Right hindlimb (tissue), 1 donor: Measurements from ENCODE around the gene TEAD1.

Experiments
- DNase-seq: peaks from one replicate; pipeline ENCODE4 v3.0.0-alpha.2; 2018

TEAD1 gene

DNA sequence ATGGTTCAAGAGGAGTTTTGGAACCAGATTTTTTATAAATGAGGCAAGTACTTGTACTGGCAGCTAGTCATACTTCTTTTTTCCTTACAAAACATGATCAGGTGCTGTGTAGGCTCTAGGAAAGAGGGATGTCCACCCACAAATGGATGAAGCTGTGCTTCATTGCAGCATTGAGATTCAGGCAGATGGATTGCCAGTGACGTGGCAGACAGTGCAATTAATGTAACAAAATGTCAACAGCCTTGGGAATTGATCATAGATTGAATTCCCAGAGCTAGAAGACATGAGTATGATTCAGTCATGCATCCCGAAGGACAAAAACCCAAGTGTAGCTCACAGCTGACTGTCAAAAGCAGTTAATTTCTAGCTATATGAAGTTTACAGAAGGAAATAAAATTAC, 235.7 kb downstream of the TEAD1 start:
- DNase-seq, result no peak

GRCh38 chr11:12914400-12914912, 240.2 kb downstream of the TEAD1 start:
- DNase-seq, result peak; percentile 86

- no peak for DNase-seq
Measured at GRCh38 chr11:12915093-12915492, 240.9 kb downstream of the TEAD1 start.

DNA sequence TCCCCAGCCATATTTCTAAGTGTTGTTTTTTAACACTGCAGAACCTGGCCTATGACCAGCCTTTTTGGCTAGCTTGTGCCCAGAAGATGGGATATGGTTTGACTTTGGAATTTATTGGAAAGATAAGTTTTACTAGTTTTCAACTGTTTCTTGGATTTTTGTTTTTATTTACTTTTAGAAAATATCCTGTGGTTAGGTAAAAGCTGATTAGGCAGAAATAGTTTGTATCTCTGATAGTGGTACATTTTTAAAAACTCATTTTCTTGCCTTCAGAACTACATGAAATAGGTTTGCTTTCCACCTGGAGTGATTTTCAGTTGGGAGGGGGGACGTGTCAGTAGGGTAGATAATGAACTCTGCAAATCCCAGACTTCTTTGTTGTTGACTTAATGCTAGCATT, 243.6 kb downstream of the TEAD1 start:
- DNase-seq, result no peak

GRCh38 chr11:12918667-12919066, 244.4 kb downstream of the TEAD1 start:
- DNase-seq, result no peak

DNA sequence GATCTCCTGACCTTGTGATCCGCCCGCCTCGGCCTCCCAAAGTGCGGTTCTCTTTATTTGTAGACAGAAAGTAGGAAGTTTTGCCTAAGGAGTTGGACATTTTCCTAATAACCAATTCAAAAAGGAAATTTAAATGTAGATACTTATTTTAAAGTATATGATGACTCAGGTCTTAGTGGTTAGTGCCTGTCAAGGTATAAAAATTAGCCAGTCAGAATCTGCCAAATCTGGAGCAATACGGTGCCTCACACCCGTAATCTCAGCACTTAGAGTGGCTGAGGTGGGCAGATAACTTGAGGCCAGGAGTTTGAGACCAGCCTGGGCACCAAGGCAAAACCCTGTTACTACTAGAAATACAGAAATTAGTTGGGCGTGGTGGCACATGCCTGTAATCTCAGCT, 248.2 kb downstream of the TEAD1 start:
- DNase-seq, result no peak

DNA sequence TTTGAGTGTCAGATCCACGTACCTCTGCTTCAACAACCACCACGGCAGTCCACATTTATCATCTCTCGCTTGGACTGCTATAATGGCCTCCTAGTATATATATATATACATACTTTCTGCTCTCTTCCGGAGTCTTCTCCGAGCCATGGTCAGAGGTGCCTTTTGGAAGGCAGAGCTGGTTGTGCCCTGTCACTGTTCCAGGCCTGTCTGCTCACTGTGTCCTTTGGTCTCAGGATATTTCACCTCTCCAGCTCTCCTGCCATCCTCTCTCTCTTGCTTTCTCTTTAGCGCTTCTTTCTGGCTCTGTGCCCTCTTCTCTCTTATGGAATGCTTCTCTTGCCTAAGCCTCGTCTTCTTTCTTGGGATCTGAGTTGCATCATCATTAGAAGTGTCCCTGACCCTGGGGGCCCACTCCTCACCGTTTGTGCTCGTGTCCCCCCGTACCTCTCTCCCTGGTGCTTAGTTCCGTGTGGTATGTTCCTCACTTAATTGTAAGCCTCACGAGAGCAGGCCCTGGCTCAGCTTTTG, 248.8 kb downstream of the TEAD1 start:
- no peak for DNase-seq

DNA sequence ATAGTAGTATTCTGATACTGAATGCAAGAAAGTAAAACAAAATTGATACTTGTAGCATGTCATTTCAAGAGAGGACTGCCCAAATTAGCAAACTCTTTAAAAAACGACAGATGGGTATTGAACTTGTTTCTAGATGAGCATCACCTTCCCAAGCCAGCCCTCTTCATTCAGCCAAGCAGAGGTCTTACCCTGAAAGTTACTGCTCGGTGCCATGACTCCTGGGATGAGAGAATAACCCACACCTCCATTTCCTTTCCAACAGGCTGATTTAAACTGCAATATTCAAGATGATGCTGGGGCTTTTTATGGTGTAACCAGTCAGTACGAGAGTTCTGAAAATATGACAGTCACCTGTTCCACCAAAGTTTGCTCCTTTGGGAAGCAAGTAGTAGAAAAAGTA, 250.4 kb downstream of the TEAD1 start:
- no peak for DNase-seq

- DNase-seq, result no peak
Measured at GRCh38 chr11:12925520-12925919, 251.3 kb downstream of the TEAD1 start.

GRCh38 chr11:12927221-12927620, 253.0 kb downstream of the TEAD1 start:
- DNase-seq, result no peak

GRCh38 chr11:12927886-12928285, 253.7 kb downstream of the TEAD1 start:
- DNase-seq, result no peak

- DNase-seq, result no peak
Measured at GRCh38 chr11:12930850-12931249, 256.6 kb downstream of the TEAD1 start.

DNA sequence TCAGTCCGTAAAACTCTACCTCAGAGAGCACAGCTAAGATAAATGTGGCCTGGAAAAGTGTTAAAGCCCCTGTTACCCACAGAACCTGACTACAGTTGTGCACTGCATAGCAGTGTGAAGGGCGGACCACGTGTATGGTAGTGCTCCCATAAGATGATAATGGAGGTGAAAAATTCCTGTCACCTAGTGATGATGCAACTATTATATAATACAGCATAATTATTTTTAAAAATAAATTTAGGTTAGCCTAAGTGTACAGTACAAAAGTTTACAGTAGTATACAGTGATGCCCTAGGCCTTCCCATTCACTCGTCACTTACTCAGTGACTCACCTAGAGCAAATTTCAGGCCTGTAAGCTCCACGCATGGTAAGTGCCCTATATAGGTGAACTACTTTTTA, 258.3 kb downstream of the TEAD1 start:
- no peak for DNase-seq

GRCh38 chr11:12936200-12936599, 262.0 kb downstream of the TEAD1 start:
- DNase-seq, result no peak

GRCh38 chr11:12938590-12939247, 264.5 kb downstream of the TEAD1 start:
- no peak for DNase-seq

DNA sequence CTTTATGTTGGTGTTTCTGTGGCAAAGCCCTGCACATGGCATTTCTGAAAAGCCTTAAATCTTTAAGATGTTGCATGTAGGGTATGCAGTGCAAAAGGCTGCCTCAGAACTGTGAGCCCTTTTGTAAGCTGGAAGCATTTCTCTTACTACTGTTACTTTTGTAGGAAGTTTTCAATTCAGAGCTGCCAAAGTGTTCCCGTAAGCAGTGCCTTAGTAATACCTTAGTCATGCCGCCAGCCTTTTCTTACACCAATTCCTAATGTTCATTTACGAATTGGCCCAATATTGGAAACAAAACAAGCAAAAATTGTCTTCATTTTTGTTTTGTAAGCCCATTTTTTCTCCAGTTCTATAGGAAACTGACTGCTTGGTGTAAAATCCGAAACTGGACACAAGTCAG, 267.4 kb downstream of the TEAD1 start:
- DNase-seq, result no peak

DNA sequence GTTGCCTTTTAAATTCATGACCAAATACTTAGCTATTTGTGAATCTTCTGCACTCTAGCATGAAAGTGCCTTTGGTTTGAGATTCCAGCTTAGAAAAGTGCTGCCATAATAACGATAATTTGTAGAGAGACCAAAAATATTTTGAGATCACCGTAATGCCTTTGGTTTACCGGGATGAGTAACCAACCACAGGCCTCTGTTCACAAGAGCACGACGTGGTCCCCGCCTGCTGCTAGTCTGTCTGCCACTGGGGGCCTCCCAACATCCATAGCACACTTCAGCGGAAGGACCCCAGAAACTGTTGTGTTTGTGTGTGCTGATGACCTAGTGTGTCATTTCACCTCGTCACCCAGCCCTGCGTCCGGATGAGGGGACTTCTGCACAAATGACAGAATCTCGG, 267.9 kb downstream of the TEAD1 start:
- DNase-seq, result no peak

DNA sequence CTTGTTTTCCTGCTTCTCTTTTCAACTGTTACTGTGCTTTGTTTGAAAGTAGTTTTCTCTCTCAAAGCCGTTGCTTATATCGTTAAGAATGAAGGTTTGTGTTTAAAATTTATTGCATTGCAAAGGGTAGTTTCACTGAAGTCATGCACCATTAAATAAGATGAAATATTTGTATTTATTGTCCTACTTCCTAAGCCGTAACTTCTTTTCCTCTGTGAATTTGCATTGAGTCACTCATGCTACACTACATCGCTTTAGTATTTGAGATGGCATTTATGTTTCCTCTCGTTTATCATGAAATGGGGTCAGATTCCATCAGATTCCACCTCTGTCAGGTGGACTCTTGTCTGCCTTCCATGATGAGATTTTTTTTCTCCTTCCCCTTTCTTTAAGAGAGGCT, 269.1 kb downstream of the TEAD1 start:
- no peak for DNase-seq

DNA sequence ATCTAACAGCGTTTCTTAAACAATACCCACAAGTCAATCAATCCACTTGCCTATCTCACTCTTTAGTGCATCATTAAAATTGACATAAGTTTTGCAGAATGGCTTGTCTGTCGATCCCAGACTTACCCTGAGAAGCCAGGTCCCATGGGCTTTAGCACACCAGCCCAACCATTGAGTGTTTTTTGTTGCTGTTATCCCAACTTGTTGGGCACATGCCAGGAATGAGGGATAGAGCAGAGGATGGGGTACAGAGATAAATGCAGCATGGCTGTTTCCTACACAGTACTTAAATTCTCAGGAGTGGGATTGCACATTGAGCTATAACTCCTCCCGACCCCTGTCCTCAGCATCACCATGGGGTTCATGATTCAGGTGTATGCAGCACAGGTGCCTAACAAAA, 270.7 kb downstream of the TEAD1 start:
- DNase-seq, result no peak

GRCh38 chr11:12949453-12949852, 275.2 kb downstream of the TEAD1 start:
- DNase-seq, result no peak

- DNase-seq, result no peak
Measured at GRCh38 chr11:12950670-12951069, 276.4 kb downstream of the TEAD1 start.

- DNase-seq, result no peak
Measured at GRCh38 chr11:12951376-12951775, 277.2 kb downstream of the TEAD1 start.

GRCh38 chr11:12952094-12952493, 277.9 kb downstream of the TEAD1 start:
- DNase-seq, result no peak

DNA sequence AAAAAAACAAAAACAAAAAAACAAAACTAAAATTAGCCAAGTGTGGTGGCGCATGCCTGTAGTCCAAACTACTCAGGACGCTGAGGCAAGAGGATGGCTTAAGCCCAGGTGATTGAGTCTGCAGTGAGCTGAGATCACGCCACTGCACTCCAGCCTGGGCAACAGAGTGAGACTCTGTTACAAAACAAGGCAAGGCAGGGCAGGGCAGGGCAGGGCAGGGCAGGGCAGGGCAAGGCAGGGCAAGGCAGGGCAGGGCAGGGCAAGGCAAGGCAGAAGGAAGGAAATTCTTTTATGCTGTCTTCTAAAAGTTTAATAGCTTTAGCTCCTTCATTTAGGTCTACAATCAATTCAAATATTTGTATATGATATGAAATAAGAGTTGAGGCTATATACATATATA, 284.8 kb downstream of the TEAD1 start:
- DNase-seq, result no peak

DNA sequence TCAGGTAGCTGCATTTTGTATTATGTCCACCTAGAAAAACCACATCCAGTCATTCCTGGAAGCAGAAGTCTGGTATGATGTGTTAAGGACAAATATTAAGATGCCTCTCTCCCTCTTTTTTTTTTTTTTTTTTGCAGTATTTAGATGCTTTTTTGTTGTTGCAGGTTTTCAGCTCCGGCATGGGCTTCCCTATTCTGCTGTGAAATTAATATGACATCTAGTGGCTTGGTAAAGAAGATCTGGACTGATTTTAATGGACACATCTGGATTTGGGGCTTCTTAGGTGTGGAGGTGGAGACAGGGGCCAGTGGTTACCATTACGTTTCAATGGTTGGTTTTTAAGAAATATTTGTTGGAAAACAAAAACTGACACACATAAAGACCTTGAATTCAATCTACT, 287.4 kb downstream of the TEAD1 start:
- DNase-seq, result no peak
